ENCODE measurements around the gene MCM3AP. TPM values are rescaled to one million over a fixed set of nuclear protein-coding genes. Genes with fewer than 3 reads are reported as not detected.

Gene MCM3AP
- total RNA-seq, 2 experiments from 2014 or later: 109 to 166 TPM

- H2AFZ ChIP-seq (ENCODE audit: low read length): no peak overlapping the region
Measured at GRCh38 chr21:46323227-46323709, 37.9 kb upstream of the MCM3AP start.

GRCh38 chr21:46322351-46323226 is 37.2 kb upstream of the MCM3AP start:
- peak; percentile 46 for DNase-seq (ENCODE audit: low spot score)
- H3K9me3 ChIP-seq (ENCODE audit: low read length): no peaks in the 10 kb centered on the region
- H3K4me2 ChIP-seq (ENCODE audit: low read length): peak overlapping the region; percentile 80
- peaks cover 29% of the 10 kb centered on the region for H4K20me1 ChIP-seq (ENCODE audit: insufficient read depth, low read length)
- H3K79me2 ChIP-seq (ENCODE audit: insufficient read depth, low read depth, low read length): peaks cover 77% of the 10 kb centered on the region
- peaks cover 30% of the 10 kb centered on the region for H3K4me1 ChIP-seq (ENCODE audit: insufficient read depth, low read length, poor library complexity, severe bottlenecking)
- H3K4me3 ChIP-seq (ENCODE audit: low read depth, low read length, poor library complexity, severe bottlenecking): peak overlapping the region; percentile 86
- H3K9me2 ChIP-seq (ENCODE audit: insufficient read depth, low read length): no peaks in the 10 kb centered on the region
- peak overlapping the region; percentile 88 for H3K27ac ChIP-seq (ENCODE audit: low read depth, low read length, poor library complexity, severe bottlenecking)
- peaks cover 63% of the 10 kb centered on the region for H3K36me3 ChIP-seq (ENCODE audit: insufficient read depth, low read length)
- no TSS peak for BruUV-seq (replicated peaks)
- TF ChIP-seq CTCF (conservative IDR thresholded peaks at IDR 0.05; ENCODE audit: low read length): no peak
- no peak for TF ChIP-seq EZH2phosphoT487 (IDR thresholded peaks at IDR 0.05; ENCODE audit: borderline replicate concordance, low read depth, low read length)
- intact Hi-C loops (cut with micrococcal nuclease; ENCODE audit: unreplicated experiment): loop anchor here (2.0 kb wide), 1 partner anchor 94 kb away; the partner anchor contains the start of gene LSS
- H2AFZ ChIP-seq (ENCODE audit: low read length): no peak overlapping the region
- ChIA-PET CTCF (ENCODE audit: unreplicated experiment) (no interaction called here), POLR2A (interaction anchor here (0.6 to 1.1 kb wide), 4 partner anchors 12 to 1395 kb away, joined by 3 to 5 read pairs (median 4); no protein-coding TSS in a partner anchor)

More at GRCh38 chr21:46323227-46323709, 37.9 kb upstream of the MCM3AP start:
- BruUV-seq (replicated peaks): no TSS peak
- Histone ChIP-seq H3K27ac (ENCODE audit: low read depth, low read length, poor library complexity, severe bottlenecking) (peak overlapping the region; percentile 88), H3K79me2 (ENCODE audit: insufficient read depth, low read depth, low read length) (peaks cover 81% of the 10 kb centered on the region), H3K9me3 (ENCODE audit: low read length) (no peaks in the 10 kb centered on the region), H3K4me1 (ENCODE audit: insufficient read depth, low read length, poor library complexity, severe bottlenecking) (peaks cover 30% of the 10 kb centered on the region), H4K20me1 (ENCODE audit: insufficient read depth, low read length) (peaks cover 29% of the 10 kb centered on the region), H3K9me2 (ENCODE audit: insufficient read depth, low read length) (no peaks in the 10 kb centered on the region), H3K4me3 (ENCODE audit: low read depth, low read length, poor library complexity, severe bottlenecking) (peak overlapping the region; percentile 86), H3K36me3 (ENCODE audit: insufficient read depth, low read length) (peaks cover 63% of the 10 kb centered on the region), H3K4me2 (ENCODE audit: low read length) (peak overlapping the region; percentile 80)
- intact Hi-C loops (cut with micrococcal nuclease; ENCODE audit: unreplicated experiment): loop anchor here (2.0 kb wide), 1 partner anchor 94 kb away; the partner anchor contains the start of gene LSS
- ChIA-PET CTCF (ENCODE audit: unreplicated experiment) (no interaction called here), POLR2A (interaction anchor here (0.6 to 1.1 kb wide), 4 partner anchors 13 to 1396 kb away, joined by 3 to 5 read pairs (median 4); no protein-coding TSS in a partner anchor)
- DNase-seq (ENCODE audit: low spot score): peak; percentile 58
- TF ChIP-seq EZH2phosphoT487 (IDR thresholded peaks at IDR 0.05; ENCODE audit: borderline replicate concordance, low read depth, low read length) (no peak), CTCF (conservative IDR thresholded peaks at IDR 0.05; ENCODE audit: low read length) (no peak)

Data from OCI-LY7 (cell line).